ENCODE data around the gene ACR.
"Not testable (repeated sequence)": the region's sequence is repeated elsewhere in the genome, so short reads cannot be mapped to it uniquely, and the experiment has no call there.

ACR gene

DNA sequence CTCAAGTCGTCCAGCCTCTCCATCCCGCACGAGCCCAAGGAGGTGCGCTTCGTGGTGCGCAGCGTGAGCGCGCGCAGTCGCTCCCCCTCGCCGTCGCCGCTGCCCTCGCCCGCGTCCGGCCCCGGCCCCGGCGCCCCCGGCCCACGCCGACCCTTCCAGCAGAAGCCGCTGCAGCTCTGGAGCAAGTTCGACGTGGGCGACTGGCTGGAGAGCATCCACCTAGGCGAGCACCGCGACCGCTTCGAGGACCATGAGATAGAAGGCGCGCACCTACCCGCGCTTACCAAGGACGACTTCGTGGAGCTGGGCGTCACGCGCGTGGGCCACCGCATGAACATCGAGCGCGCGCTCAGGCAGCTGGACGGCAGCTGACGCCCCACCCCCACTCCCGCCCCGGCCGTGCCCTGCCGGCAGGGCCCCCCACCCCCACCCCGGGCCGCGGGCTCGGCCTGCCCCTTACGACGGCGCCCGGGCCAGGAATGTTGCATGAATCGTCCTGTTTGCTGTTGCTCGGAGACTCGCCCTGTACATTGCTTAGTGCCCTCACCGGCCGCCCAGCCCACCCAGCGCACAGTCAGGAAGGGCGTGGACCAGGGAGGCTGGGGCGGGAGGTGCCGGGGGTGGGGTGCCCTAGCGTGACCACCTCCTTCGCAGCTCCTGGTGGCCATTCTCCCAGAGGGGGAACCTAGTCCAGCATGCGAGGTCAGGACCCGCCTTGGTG, 6.9 kb upstream of the ACR start:
- in situ Hi-C loops (cut with MboI; ENCODE audit: low sequenced_read_pairs), result no loop called here

DNA sequence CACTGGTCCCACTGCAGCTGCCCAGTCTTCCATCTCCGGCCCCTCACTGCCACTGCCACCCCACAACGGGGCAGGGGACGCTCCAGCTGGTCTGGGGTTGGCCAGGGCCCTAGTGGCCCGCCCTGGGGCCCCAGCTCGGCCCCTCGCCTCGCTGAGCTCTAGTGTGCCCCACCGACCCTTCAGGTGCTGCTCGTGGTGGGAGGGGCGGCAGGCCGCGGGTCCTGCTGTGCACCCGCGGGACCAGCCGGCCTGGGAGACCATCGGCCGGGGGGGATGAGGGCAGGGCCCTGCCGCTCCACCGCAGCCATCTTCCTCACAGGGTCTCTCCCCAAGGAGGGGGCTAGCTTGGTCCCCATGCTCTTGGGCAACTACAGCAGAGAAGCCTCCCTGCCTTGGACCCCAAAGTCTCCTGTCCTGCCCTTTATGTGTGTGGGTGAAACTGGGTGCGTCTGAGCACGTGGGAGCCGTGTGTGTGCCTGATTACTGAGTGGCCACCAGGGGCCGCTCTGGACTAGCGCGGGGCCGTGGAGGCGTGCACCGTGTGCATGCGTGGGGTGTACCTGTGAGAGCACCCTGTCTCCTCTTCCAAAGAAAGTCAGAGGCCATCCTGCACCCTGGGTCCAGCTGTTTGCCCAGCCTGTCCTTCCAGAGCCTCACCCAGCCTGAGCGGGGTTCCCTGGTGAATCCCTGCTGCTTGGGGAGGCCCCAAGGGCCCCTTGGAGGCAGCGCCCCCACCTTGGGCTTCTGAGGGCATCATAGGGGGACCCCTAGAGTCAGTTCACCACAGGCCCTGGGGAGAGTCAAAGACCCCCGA, 6.0 kb upstream of the ACR start:
- in situ Hi-C loops (cut with MboI; ENCODE audit: low sequenced_read_pairs), result no loop called here

- in situ Hi-C loops (cut with MboI; ENCODE audit: low sequenced_read_pairs), result no loop called here
Observed at GRCh38 chr22:50732681-50733080, 5.3 kb upstream of the ACR start.

GRCh38 chr22:50733521-50734342, 4.3 kb upstream of the ACR start:
- in situ Hi-C loops (cut with MboI; ENCODE audit: low sequenced_read_pairs), result no loop called here

DNA sequence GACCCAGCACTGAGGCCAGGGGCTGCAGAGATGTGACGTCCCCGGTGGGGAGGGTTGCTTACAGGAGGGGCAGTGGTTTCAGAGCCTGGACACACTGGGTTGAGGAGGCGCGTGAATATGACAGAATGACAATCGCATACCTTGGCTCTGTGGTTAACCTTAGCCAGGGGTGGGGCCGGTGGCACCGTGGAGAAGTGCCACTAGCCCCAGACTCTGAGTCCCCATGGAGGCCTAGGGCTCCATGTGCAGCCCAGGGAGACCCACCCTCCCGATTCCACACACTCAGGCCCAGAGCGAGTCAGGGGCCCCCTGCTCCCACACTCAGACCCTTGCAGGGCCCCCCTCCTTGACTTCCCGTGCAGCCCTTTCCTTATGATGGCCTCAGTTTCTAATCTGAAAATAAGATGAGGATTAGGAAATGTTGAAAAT, 3.6 kb upstream of the ACR start:
- in situ Hi-C loops (cut with MboI; ENCODE audit: low sequenced_read_pairs), result no loop called here

DNA sequence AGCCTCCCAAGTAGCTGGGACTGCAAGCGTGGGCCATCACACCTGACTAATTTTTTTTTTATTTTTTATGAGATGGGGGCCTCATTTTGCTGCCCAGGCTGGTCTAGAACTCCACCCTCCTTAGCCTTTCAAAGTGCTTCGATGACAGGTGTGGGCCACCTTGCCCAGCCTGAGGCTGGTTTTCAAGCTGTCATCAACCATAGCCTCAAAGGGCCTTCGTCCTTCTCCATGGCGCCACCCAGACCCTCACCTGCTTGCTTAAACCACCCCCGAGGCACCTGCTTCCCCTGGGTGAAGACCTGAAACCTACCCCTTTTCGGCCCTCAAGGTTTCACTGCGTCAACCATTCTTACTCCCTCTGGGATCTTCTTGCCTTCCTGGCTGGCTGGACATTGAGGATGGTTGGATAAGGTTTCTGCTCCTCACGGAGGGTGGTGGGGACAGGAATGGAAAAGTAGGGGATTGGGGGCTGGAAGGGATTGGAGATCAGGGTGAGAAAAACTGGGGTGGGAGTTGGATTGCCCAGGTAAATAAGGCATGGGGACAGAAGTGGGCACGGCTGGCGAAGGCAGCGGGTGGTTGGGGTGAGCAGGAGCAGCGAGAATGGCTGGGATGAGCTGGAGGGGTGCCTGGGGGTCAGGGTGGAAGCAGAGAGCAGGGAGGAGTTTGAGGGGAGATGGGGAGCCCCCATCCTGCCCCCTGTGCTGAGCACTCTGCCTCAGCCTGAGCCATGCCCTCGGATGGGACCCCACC, 2.8 kb upstream of the ACR start:
- in situ Hi-C loops (cut with MboI; ENCODE audit: low sequenced_read_pairs), result no loop called here

- in situ Hi-C loops (cut with MboI; ENCODE audit: low sequenced_read_pairs), result no loop called here
Observed at GRCh38 chr22:50735739-50736030, 2.3 kb upstream of the ACR start.

DNA sequence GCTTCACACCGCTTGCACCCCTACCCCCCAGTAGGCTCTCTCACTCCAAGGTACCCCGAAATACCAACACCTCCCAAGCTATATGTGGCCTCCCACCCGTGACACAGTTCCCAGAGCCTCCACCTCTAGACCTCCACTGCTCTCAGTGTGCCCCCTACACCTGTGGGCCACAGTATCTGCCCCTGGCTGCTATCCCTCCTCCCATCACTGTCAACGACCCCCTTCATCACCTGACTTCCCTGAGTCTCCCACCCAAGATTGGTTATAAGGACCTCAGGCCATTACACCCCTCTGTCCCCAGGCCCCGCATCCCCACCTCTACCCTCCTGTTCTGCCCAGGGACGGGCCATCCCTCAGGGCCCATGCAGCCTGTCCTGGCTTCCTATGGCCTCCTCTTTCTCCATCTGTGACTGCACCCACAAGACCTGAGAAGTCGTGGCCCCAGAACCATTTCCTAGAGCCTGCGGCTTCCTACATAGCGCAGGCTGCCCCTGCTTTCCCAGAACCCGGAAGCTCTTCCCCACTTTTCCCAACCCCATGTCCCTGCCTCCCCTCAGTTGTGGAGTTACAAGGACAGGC, 734 bp downstream of the ACR start:
- in situ Hi-C loops (cut with MboI; ENCODE audit: low sequenced_read_pairs), result no loop called here

- in situ Hi-C loops (cut with MboI; ENCODE audit: low sequenced_read_pairs), result no loop called here
Observed at GRCh38 chr22:50739279-50739691, 1.3 kb downstream of the ACR start.

GRCh38 chr22:50739894-50740293, 1.9 kb downstream of the ACR start:
- in situ Hi-C loops (cut with MboI; ENCODE audit: low sequenced_read_pairs), result no loop called here

DNA sequence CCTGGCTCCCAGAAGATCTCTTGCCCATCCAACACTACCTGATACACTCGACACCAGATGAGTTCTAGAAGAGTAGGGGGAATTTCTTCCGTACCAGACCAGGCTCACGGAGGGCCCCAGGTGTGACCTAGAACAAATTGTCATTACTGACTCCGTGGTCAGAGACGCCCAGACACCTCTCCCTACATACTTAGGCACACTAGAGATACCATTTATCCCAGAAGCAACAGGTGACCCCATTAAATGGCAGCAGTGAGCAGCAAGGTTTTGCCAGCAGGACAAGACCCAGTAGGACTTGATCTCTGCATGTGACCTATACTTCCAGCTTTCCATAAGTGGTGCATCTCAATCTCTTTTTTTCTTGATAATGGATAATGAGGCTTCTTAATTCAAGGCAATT, 2.7 kb downstream of the ACR start:
- in situ Hi-C loops (cut with MboI; ENCODE audit: low sequenced_read_pairs), result not testable (repeated sequence)

- in situ Hi-C loops (cut with MboI; ENCODE audit: low sequenced_read_pairs), result not testable (repeated sequence)
Observed at GRCh38 chr22:50744424-50744823, 6.4 kb downstream of the ACR start.

DNA sequence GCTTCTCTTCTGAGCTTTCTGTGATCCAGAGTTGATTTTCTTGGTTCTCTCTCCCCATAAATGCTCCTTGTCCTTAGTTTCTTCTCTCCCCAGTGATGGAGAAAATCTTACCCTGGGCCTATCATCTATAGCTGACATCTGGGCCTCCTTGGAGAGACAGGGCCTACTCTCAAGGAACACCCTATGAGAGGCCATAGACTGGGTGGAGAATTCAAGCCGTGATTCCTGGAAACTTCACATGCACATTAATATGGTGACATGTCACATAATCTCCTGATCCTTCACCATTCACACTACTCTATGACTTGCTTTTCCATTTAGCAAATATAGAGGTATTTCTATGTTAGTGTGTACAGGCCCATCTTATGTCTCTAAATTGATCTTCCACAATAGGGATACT, 9.5 kb downstream of the ACR start:
- in situ Hi-C loops (cut with MboI; ENCODE audit: low sequenced_read_pairs), result not testable (repeated sequence)

- in situ Hi-C loops (cut with MboI; ENCODE audit: low sequenced_read_pairs), result not testable (repeated sequence)
Observed at GRCh38 chr22:50748630-50749029, 10.6 kb downstream of the ACR start.

GRCh38 chr22:50749302-50750074, 11.5 kb downstream of the ACR start:
- in situ Hi-C loops (cut with MboI; ENCODE audit: low sequenced_read_pairs), result not testable (repeated sequence)

DNA sequence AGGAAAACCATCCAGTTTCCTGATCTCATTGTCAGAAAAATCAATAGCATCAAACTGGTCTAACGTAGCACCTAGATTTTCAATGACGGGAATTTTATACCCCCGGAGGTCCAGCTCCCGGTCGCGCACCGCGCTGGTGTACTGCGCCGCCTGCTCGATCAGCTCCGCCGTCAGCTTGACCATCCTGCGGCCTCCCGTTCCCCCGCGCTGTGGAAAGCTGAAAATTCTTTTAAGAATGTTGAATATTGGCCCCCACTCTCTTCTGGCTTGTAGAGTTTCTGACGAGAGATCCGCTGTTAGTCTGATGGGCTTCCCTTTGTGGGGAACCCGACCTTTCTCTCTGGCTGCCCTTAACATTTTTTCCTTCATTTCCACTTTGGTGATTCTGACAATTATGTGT, 17.2 kb downstream of the ACR start:
- in situ Hi-C loops (cut with MboI; ENCODE audit: low sequenced_read_pairs), result not testable (repeated sequence)

- in situ Hi-C loops (cut with MboI; ENCODE audit: low sequenced_read_pairs), result not testable (repeated sequence)
Observed at GRCh38 chr22:50756406-50756805, 18.4 kb downstream of the ACR start.

DNA sequence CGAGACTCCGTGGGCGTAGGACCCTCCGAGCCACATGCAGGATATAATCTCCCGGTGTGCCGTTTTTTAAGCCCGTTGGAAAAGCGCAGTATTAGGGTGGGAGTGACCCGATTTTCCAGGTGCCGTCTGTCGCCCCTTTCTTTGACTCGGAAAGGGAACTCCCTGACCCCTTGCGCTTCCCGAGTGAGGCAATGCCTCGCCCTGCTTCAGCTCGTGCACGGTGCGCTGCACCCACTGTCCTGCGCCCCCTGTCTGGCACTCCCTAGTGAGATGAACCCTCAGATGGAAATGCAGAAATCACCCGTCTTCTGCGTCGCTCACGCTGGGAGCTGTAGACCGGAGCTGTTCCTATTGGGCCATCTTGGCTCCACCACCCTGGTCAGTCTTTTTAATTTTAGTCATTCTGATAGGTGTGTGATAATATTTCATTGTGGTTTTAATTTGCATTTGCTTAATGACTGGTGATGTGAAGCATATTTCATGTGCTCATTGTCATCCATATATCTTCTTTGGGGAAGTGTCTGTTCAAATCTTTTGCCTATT, 19.0 kb downstream of the ACR start:
- in situ Hi-C loops (cut with MboI; ENCODE audit: low sequenced_read_pairs), result not testable (repeated sequence)

GRCh38 chr22:50759597-50760341, 21.8 kb downstream of the ACR start:
- in situ Hi-C loops (cut with MboI; ENCODE audit: low sequenced_read_pairs), result not testable (repeated sequence)
